OCI-LY1 (cell line): ENCODE results near the gene HID1.

Experiments
- CTCF ChIP-seq: fragments of 200-600 bp; sonication (generic), shearing (Covaris generic); IDR thresholded peaks from 2 replicates; pipeline ENCODE4 v1.5.1; 2017; ENCODE audit warnings: mild to moderate bottlenecking, antibody characterized with exemption, low read length, moderate library complexity, mixed read lengths
- EZH2 ChIP-seq: fragments of 200-600 bp; sonication (generic), shearing (Covaris generic); IDR thresholded peaks from 2 replicates; pipeline ENCODE4 v1.8.0; 2017; ENCODE audit warnings: borderline replicate concordance, mixed run types, mild to moderate bottlenecking, antibody characterized with exemption, low read length, moderate library complexity, mixed read lengths

GRCh38 chr17:75012096-75012345, 39.5 kb upstream of the HID1 start:
- no peak for TF ChIP-seq EZH2
- no peak for TF ChIP-seq CTCF
